Progenitor cell of endocrine pancreas (in vitro differentiated cells): Measurements from ENCODE around the gene ZNF133. TPM values are rescaled to one million over a fixed set of nuclear protein-coding genes. Genes with fewer than 3 reads are reported as not detected.
"Not testable (repeated sequence)": the region's sequence is repeated elsewhere in the genome, so short reads cannot be mapped to it uniquely, and the experiment has no call there.

Source experiments
- DNase-seq: peaks from one replicate; pipeline ENCODE4 v3.0.0; 2021; ENCODE audit warnings: low spot score; ENCODE audit not compliant: unreplicated experiment
- H3K27ac Mint-ChIP-seq: 2 replicates; pipeline ENCODE4 v1.8.0; 2021; ENCODE audit warnings: mild to moderate bottlenecking, moderate library complexity, mixed read lengths
- H3K27me3 Mint-ChIP-seq: 2 replicates; pipeline ENCODE4 v1.8.0; 2021; ENCODE audit warnings: mixed read lengths
- H3K36me3 Mint-ChIP-seq: 2 replicates; pipeline ENCODE4 v1.8.0; 2022; ENCODE audit warnings: mixed read lengths; ENCODE audit not compliant: insufficient read depth
- H3K4me1 Mint-ChIP-seq: 2 replicates; pipeline ENCODE4 v1.8.0; 2021; ENCODE audit warnings: low read depth, mixed read lengths
- H3K4me3 Mint-ChIP-seq: 2 replicates; pipeline ENCODE4 v1.8.0; 2021; ENCODE audit warnings: low read depth, mild to moderate bottlenecking, moderate library complexity, mixed read lengths
- H3K9me3 Mint-ChIP-seq: 2 replicates; pipeline ENCODE4 v1.8.0; 2021; ENCODE audit warnings: low read depth, mixed read lengths
- CTCF ChIP-seq: fragments of 200-600 bp; sonication (generic); IDR thresholded peaks from one replicate; pipeline ENCODE4 v1.5.0; 2021; ENCODE audit warnings: antibody characterized with exemption, mild to moderate bottlenecking; ENCODE audit not compliant: unreplicated experiment
- long read RNA-seq: library from polyadenylated mRNA; unstranded; transcript quantifications from one replicate; pipeline ENCODE4 v2.0.0, GENCODE V29; 2020
- total RNA-seq: library from RNA; stranded (reverse); gene quantifications from 2 replicates; pipeline ENCODE4 v1.2.1, GENCODE V29; 2021

Gene ZNF133
- total RNA-seq: 25.0 and 27.2 TPM in 2 replicates
- long read RNA-seq, transcript ZNF133-208 (4 exons, 523 nt): major isoform, 9 of 80 reads
- long read RNA-seq, partial matches to known transcripts: 6 of 80 reads
- long read RNA-seq, other reads (novel, unspliced or antisense): 56 of 80 reads

GRCh38 chr20:18287915-18288748 lies at the start of gene ZNF133:
Gene ZNF133 (plus strand): TSS chr20:18288527. CDS start chr20:18305687, 17,160 bp downstream.
- no peaks in the 10 kb centered on the region for H3K27me3 Mint-ChIP-seq
- peak; percentile 30 for TF ChIP-seq CTCF
- peak; percentile 96 for DNase-seq
- H3K36me3 Mint-ChIP-seq: peaks cover 23% of the 10 kb centered on the region
- peak within 1 kb of the TSS; percentile 99 for H3K4me3 Mint-ChIP-seq
- H3K27ac Mint-ChIP-seq: peak within 1 kb of the TSS; percentile 99
- H3K4me1 Mint-ChIP-seq: peaks cover 15% of the 10 kb centered on the region
- H3K9me3 Mint-ChIP-seq: peaks cover 23% of the 10 kb centered on the region

DNA sequence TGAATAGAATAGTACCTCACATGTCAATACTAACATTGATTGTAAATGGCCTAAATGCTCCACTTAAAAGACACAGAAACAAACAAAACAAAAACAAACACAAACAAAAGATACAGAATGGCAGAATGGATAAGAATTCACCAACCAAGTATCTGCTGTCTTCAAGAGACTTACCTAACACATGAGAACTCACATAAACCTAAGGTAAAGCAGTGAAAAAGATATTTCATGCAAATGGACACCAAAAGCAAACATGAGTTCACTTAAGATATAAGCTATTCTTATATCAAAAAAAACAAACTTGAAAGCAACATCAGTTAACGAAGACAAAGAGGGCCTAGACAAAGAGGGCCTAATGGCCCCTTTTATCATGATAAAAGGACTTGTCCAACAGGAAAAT lies 47.3 kb upstream of the ZNF133 start:
- no peak overlapping the region for H3K27ac Mint-ChIP-seq
- H3K36me3 Mint-ChIP-seq: no peaks in the 10 kb centered on the region
- no peak for TF ChIP-seq CTCF
- H3K4me1 Mint-ChIP-seq: no peaks in the 10 kb centered on the region
- DNase-seq: no peak
- no peak overlapping the region for H3K4me3 Mint-ChIP-seq
- H3K9me3 Mint-ChIP-seq: peaks cover 17% of the 10 kb centered on the region
- H3K27me3 Mint-ChIP-seq: peaks cover 3% of the 10 kb centered on the region

DNA sequence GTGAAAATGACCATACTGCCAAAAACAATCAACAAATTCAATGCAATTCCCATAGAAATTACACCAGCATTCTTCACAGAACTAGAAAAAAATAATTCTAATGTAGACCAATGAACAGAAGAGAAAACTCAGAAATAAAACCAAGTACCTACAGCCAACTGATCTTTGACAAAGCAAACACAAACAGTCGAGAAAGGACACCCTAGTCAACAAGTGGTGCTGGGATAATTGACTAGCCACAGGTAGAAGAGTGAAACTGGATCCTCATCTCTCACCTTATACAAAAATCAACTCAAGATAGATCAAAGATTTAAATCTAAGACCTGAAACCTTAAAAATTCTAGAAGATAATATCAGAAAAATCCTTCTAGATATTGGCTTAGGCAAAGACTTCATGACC lies 44.5 kb upstream of the ZNF133 start:
- Mint-ChIP-seq H3K4me1 (no peaks in the 10 kb centered on the region), H3K27me3 (peaks cover 3% of the 10 kb centered on the region), H3K36me3 (no peaks in the 10 kb centered on the region), H3K27ac (no peak overlapping the region), H3K4me3 (no peak overlapping the region), H3K9me3 (peaks cover 21% of the 10 kb centered on the region)
- DNase-seq: no peak
- no peak for TF ChIP-seq CTCF

DNA sequence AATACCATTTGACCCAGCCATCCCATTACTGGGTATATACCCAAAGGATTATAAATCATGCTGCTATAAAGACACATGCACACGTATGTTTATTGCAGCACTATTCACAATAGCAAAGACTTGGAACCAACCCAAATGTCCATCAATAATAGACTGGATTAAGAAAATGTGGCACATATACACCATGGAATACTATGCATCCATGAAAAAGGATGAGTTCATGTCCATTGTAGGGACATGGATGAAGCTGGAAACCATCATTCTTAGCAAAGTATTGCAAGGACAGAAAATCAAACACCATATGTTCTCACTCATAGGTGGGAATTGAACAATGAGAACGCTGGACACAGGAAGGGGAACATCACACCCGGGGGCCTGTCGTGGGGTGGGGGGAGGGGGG lies 39.8 kb upstream of the ZNF133 start:
- H3K4me3 Mint-ChIP-seq, H3K27ac Mint-ChIP-seq, H3K9me3 Mint-ChIP-seq, H3K36me3 Mint-ChIP-seq, H3K4me1 Mint-ChIP-seq, DNase-seq, H3K27me3 Mint-ChIP-seq: not testable (repeated sequence)

DNA sequence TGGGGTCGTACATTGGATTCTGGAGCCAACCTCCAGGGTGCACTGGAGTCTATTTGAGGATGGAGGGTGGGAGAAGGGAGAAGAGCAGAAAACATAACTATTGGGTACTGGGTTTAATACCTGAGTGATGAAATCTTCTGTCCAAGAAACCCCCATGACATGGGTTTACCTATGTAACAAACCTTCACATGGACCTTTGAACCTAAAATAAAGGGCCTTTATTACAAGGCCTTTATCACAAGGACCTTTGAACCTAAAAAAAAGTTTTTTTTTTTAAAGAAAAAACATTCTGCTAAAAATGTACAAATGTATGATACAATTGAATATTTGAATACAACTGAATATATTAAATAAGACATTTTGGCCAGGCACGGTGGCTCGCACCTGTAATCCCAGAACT lies 38.1 kb upstream of the ZNF133 start:
- no peak for TF ChIP-seq CTCF
- Mint-ChIP-seq H3K27me3 (no peaks in the 10 kb centered on the region), H3K4me3 (no peak overlapping the region), H3K36me3 (no peaks in the 10 kb centered on the region), H3K27ac (no peak overlapping the region), H3K4me1 (no peaks in the 10 kb centered on the region), H3K9me3 (peaks cover 4% of the 10 kb centered on the region)
- no peak for DNase-seq
